Dermis blood vessel endothelial cell (primary cell): ENCODE results near the gene CEP192. TPM values are rescaled to one million over a fixed set of nuclear protein-coding genes. Genes with fewer than 3 reads are reported as not detected.
"Not testable (repeated sequence)": the region's sequence is repeated elsewhere in the genome, so short reads cannot be mapped to it uniquely, and the experiment has no call there.

Experiments used
- DNase-seq: peaks from one replicate; pipeline ENCODE4 v3.0.0; 2010
- total RNA-seq: library from RNA; depleted of rRNA; stranded (reverse); fragments of >200 nt; gene quantifications from 2 replicates; pipeline ENCODE4 v1.2.3, GENCODE V29; 2014

Gene CEP192
- total RNA-seq, 1 donor from 2014 or later = 43.6 TPM

DNA sequence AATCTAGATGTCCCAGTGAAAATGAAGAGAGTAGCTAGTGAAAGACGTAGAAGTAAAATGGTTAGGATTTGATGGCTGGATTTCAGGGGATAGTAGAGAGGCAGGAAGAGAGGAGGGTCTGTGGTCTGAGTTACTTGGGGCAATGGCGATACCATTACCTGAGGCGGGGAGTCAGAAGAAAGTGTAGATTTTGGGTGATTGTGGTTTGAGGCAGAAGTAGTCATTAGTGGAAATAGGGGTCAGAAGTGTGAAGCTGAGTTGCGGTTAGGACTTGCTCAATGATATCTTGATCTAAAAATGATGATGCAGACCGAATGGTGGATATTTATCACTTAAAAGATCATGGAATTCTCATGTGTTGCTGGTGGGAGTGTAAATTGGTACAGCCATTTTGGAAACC is 41.0 kb downstream of the CEP192 start:
- no peak for DNase-seq

DNA sequence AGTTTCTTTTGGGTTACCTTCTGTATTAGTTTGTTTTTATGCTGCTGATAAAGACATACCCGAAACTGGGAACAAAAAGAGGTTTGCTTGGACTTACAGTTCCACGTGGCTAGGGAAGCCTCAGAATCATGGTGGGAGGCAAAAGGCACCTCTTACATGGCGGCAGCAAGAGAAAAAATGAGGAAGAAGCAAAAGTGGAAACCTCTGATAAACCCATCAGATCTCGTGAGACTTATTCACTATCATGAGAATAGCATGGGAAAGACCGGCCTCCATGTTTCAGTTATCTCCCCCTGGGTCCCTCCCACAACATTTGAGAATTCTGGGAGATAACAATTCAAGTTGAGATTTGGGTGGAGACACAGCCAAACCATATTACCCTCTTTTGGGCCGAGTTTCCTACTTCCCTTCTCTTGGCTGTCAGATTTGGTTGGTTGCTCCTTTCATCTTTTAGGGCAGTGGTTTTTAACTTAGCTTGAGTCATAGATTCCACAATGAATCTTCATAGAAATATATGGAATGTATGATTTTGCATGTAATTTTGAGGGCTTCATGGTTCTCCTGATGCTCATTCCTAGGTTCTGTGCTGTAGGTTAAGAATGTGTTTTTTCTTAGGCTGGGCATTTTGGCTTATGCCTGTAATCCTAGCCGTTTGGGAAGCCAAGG is 44.2 kb downstream of the CEP192 start:
- no peak for DNase-seq

DNA sequence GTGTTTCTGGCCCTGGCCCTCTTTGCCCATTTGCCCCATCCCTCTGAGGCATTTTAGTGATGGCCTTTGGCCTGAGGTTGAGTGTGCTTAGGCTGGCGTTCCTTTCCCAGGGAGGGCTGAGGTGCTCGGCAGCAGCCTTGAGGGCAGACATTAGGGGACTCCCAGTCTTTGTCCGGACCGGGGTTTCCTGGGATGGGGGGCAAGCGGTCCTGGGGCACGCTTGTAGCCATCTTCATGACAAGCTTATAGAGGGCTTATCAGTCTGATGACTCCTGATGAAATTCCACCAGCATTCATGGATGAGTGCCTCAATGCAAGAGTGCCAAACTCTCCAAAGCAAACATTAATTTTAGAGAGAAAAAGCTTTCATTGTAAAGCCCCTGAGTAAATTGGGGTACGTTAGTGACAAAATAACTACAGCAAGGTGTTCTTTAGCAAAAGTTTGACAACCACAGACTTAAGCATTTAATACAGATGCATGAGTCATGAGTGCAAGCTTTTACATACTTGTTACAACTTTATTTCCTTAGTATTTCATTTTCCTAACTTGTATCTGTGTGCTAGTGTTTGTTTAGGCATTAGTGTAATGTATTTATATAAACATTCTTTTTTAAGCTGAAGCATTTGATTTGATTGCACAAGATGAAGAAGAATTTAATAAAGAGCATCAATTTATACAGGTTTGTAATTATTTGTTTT is 45.6 kb downstream of the CEP192 start:
- no peak for DNase-seq

- DNase-seq = no peak
These were observed 48.6 kb downstream of the CEP192 start for GRCh38 chr18:13039806-13040205.

GRCh38 chr18:13043066-13043465 is 51.9 kb downstream of the CEP192 start:
- no peak for DNase-seq

DNA sequence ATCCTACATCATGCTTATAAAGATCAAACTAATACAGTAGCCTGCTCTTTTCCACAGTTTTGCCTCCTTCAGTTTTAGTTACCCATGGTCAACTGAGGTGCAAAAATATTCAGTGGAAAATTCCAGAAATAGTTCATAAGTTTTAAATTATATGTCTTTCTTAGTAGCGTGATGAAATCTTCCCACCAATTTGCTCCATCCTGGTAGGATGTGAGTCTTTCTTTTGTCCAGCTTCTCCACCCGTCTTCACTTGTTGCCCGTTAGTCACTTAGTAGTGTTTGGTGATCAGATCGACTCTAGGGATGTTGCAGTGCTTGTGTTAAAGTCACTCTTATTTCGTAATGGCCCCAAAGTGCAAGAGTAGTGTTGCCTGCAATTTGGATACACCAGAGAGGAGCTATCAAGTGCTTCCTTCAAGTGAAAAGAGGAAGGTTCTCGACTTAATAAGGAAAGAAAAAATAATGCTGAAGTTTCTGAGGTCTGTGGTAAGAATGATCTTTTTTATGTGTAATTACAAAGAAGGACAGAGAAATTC is 57.0 kb downstream of the CEP192 start:
- DNase-seq = no peak

DNA sequence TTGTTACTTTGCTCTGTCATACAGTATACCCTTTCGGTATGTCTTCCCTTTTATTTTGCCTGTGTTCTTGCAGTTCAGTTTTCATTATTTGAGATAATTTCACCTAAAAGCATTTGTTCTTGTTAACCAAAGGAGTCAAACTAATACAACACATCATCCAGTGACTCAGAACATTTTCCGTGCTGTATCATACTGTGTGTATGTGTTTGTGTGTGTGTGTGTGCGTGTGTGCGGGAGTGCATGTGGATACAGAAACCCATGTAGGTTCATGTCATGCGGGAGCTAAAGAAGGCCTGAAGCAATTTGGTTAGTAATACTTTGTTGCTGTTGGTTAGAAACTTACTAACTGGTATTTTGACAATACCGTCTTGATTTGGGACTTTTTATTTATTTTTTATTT is 60.0 kb downstream of the CEP192 start:
- peak; percentile 26 for DNase-seq

DNA sequence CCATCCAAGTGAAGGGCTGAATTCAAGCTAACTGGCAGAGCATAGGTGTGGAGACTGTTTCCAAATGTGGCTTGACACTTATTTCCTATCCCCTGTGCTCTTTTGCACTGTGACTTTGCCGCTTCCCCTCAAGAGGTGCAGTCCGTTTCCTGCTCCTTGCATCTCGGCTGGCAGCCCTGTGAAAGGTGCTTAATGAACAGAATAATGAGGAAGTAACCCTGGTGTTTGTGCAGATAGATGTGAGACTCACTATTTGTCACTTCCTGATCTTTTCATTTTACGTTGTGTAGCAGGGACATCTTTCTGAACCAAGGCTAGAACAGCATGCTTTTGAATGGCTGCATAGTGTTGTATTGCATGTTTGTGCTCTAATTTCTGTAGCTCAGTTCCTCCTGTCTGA is 60.8 kb downstream of the CEP192 start:
- DNase-seq = peak; percentile 54

DNA sequence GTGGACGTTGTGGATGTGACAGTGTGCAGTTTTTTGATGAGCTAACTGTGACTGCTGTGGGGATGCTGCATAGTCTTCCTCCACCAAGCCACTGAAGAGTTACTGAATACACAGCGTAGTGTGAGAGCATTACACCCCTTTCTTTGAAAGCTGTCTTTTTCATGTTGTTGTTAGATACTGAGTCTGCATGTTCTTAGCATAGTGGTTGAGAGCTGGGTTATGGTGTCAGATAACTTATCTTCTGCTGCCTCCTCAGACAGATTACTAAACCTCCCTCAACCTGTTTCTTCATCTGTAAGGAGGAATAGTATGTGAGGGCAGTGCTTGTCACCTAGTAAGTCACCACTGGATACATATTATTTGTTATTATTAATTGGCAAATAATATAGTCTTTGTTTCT is 63.2 kb downstream of the CEP192 start:
- no peak for DNase-seq

DNA sequence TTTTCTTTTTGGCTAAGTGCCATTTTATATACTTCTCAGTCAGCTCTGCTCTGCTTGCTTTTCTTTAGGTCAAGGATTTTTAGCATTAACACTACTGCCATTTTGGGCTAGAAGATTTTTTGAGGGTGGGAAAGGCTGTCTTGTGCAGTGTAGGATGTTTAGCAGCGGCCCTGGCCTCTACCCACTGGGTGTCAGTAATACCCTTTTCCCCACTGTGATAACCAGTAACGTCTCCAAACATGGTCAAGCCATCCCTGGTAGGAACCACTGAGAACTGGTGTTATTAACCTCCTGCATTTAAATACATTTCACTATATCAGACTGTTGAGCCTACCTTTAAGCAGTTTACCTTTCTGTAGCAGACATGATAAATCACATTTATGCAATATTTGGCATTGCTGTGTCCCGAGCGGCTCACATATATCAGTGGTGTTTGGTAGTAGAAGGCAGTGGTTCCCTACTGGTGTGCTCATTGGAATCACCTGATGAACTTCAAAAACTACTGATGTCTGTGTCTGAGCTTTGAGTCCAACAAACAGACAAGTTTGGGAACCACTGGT is 70.5 kb downstream of the CEP192 start:
- no peak for DNase-seq

GRCh38 chr18:13067124-13067523 is 76.0 kb downstream of the CEP192 start:
- no peak for DNase-seq

DNA sequence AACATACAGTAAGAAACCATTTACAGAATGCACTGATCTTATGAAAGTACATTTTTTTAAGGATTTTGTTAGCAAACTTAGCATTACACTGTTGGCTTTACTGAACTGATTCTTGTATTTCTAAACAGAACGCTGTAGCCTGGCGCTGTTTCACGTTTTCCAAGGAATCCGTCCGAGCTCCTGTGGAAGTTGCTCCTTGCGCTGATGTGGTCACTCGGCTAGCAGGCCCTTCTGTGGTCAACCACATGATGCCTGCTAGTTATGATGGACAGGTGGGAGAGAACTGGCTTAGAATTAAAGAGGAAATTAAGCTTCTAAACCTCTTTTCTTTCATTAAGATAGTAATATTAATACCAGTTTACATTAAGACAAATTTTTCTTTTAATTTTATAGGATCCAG is 76.8 kb downstream of the CEP192 start:
- DNase-seq = no peak

GRCh38 chr18:13070460-13070859 is 79.3 kb downstream of the CEP192 start:
- no peak for DNase-seq

DNA sequence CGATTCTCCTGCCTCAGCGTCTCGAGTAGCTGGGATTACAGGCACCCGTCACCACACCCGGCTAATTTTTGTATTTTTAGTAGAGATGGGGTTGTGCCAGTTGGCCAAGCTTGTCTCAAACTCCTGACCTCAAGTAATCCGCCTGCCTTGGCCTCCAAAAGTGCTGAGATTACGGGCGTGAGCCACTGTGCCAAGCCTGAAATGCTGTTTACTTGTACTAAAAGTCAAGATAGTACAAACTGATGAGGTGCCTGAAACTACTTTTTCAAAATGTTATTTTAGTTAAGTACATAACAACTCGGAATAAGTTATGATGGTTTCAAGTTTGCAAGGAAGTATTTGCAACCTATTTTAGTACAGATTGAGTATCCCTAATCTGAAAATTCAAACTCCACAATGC is 85.7 kb downstream of the CEP192 start:
- DNase-seq = no peak

DNA sequence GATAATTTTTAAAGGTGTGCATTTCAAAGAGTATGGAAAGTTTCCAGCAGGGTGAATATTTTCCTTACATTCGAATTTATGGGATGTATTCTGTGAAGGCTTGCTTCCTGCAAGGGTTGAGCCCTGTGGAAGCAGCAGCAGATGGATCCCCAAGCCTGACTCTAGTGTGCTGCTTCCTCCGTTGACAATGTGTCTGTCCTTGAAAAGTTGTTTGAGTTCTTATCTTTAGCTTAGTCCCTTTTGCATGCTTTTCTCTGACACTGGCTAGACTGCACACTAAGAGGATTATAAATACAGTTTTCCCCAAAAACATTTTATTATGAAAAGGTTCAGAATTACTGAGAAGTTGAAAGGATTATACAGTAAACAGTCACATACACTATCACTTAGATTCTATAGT is 86.3 kb downstream of the CEP192 start:
- no peak for DNase-seq

DNA sequence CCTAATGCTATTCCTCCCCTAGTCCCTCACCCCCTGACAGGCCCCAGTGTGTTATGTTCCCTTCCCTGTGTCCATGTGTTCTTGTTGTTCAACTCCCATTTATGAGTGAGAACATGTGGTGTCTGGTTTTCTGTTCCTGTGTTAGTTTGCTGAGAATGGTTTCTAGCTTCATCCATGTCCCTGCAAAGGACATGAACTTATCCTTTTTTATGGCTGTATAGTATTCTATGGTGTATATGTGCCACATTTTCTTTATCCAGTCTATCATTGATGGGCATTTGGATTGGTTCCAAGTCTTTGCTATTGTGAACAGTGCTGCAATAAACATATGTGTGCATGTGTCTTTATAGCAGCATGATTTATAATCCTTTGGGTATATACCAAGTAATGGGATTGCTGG is 86.9 kb downstream of the CEP192 start:
- DNase-seq = not testable (repeated sequence)

DNA sequence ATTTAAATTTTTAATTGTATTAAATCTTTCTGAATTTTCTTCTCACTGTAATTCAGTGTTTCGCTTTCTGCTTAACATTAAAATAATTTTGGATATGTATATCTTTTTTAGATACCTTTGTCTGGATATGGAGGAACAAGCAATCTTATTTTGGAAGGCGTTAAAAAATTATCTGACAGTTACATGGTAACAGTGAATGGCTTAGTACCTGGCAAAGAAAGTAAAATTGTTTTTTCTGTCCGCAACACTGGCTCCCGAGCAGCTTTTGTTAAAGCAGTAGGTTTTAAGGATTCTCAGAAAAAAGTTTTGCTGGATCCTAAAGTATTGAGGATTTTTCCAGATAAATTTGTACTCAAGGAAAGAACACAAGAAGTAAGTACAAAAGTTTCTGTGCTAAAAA is 95.7 kb downstream of the CEP192 start:
- DNase-seq = no peak

- no peak for DNase-seq
These were observed 104.3 kb downstream of the CEP192 start for GRCh38 chr18:13095466-13095865.

- no peak for DNase-seq
These were observed 105.1 kb downstream of the CEP192 start for GRCh38 chr18:13096232-13096631.

DNA sequence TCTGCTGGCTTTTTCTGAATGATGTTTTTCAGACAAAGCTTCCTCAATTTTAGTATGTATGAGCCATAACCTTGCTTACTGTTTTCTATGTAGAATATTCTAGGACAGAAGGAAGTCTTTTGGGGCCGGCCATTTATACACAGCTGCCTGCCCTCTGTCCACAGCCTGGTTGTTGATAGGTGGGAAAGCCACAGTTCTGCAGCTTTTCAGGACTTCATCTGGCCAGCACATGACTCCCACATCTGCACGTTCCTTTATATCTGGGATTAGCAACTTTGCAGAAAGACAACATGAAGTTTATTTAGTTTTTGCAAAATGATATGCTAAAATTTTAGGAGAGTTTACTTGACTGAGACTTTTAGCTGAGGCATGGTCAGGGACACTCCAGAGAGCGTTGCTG is 105.6 kb downstream of the CEP192 start:
- no peak for DNase-seq

GRCh38 chr18:13098104-13098503 is 106.9 kb downstream of the CEP192 start:
- not testable (repeated sequence) for DNase-seq

DNA sequence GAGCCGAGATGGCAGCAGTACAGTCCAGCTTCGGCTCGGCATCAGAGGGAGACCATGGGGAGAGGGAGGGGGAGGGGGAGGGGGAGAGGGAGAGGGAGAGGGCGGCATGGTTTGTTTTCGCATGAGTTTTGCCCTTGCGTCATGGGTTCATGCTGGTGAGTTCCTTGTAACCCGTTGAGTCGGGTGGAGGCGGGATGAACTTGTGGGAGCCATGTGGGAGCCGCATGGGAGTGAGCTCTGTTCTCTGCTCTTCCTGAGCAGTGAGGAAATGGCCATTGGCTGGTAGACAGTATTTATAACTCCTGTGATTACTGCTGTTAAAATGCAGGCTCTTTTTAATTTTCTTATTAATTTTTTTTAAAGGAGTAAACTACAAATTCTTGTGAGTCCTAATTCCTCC is 108.0 kb downstream of the CEP192 start:
- no peak for DNase-seq

DNA sequence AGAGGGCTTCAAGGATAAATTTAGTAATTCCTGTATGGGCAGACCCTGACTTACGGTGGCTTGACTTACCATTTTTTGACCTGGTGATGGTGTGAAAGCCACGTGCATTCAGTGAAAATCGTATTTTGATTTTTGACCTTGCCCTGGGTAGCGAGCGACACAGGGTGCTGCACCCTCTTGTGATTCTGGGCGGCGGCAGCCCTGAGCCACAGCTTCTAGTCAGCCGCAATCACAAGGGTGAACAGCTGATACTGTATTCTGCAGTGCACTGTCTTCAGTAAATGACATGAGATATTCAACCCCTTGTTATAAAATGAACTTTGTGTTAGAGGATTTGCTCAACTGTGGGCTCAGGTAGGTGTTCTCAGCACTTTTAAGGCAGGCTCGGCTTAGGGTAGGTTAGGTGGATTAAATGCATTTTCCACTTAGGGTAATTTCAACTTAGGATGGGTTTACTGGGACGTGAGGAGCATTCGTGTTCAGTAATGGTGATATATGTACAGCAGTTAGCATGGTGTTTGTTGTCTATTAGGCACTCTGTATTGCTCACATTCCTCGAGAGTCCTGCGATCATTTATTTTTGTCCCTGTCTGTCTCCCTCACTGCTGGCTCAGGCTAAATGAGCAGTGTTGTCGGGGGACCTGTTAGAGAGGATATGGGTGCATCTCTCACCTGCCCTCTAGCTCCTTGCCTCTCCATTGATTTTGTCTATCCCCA is 109.9 kb downstream of the CEP192 start:
- DNase-seq = no peak
